Vagina (tissue), 2 donors: Measurements from ENCODE around the gene IFT122.

ENCODE experiments used
- CTCF ChIP-seq, 3 experiments: fragments of 450-650 bp in 2 of 3; fragments of 200-600 bp in 1 of 3; sonication (generic) in 1 of 3; IDR thresholded peaks; one replicate each; pipeline ENCODE4 v1.5.1; 2017 to 2019; ENCODE audit warnings: antibody characterized with exemption in 3 of 3, mild to moderate bottlenecking in 2 of 3, moderate library complexity in 2 of 3
- POLR2A ChIP-seq, 2 donors: fragments of 450-650 bp; IDR thresholded peaks; one replicate each; pipeline ENCODE4 v1.6.1; 2017; ENCODE audit warnings: antibody characterized with exemption in 2 of 2, mild to moderate bottlenecking in 2 of 2, moderate library complexity in 2 of 2
- POLR2AphosphoS5 ChIP-seq, 2 donors: sonication (generic); formaldehyde crosslinking; IDR thresholded peaks; one replicate each; pipeline ENCODE4 v1.9.0; 2017; ENCODE audit warnings: antibody characterized with exemption in 2 of 2, mild to moderate bottlenecking in 2 of 2, low read depth in 1 of 2; ENCODE audit not compliant: insufficient read depth in 1 of 2

DNA sequence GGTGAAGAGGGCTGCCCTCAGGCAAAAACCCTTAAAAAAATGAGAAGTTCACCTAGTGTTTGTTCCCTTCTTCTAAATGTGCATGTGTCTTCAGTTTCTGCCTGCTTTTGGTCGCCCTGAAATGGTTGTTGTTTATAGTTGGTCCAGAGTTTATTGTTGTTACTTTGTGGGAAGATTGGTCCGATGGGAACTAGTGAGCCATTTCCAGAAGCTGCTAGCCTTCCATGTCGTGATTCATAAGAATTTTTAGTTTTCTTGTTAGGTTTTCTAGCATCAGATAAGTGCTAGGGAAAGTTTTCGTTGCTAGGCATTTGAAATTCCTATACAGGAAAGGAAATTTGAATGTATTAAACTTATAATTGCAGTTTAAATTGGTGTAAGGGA lies 33.7 kb downstream of the IFT122 start:
- no peak for TF ChIP-seq CTCF (IDR thresholded peaks at IDR 0.05)
- no peak for TF ChIP-seq POLR2AphosphoS5 (IDR thresholded peaks at IDR 0.05; ENCODE audit: insufficient read depth in 1 of 2, low read depth in 1 of 2)
- no peak for TF ChIP-seq POLR2A (IDR thresholded peaks at IDR 0.05)
